Gastrocnemius medialis (tissue), 4 donors: Measurements from ENCODE around the gene PRSS33.

Experiments
- CTCF ChIP-seq, 5 experiments: fragments of 450-650 bp in 3 of 5; fragments of 200-600 bp in 2 of 5; sonication (generic) in 2 of 5; IDR thresholded peaks in 4 of 5; conservative IDR thresholded peaks in 1 of 5; 1 replicate in 4 of 5; 2 replicates in 1 of 5; pipeline ENCODE4 v1.5.1; 2016 to 2019; ENCODE audit warnings: antibody characterized with exemption in 5 of 5, mild to moderate bottlenecking in 3 of 5, moderate library complexity in 3 of 5
- POLR2A ChIP-seq, 2 donors: fragments of 450-650 bp; IDR thresholded peaks; one replicate each; pipeline ENCODE4 v1.6.1; 2017; ENCODE audit warnings: antibody characterized with exemption in 2 of 2, mild to moderate bottlenecking in 2 of 2, moderate library complexity in 2 of 2

GRCh38 chr16:2825906-2826305 lies 38.5 kb upstream of the PRSS33 start:
- no peak for TF ChIP-seq CTCF (IDR thresholded peaks at IDR 0.05 in 4 of 5, conservative IDR thresholded peaks at IDR 0.05 in 1 of 5)
- TF ChIP-seq POLR2A (IDR thresholded peaks at IDR 0.05) = no peak
